ENCODE data around the gene XKR3.

DNA sequence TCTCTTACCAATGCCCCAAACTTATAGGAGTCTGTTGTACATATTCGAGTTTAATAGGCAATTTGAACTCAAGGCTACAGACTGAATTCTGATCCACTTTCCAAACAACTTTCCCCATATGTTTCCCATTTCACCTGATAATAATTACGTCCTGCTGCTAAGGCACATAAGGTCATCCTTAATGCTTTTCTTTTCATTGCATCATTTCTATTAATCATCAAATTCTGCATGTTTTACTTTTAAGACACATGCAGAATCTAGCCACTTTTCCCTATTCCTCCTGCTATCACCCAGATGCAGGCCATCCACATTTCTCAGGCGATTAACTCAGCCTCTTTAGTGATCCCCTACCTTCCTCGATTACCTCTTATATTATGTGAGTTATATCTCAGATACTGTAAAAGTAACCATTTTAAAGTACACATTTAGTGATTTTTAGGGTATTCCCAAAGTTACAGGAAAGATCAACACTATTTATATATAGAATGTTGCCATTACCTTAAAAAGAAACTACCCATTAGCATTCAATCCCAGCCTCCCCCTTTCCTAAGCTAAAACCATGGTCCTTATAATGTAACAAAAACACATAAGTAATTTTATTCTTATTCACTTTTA is 14.9 kb downstream of the XKR3 start:
- TF ChIP-seq, protein P1, sequence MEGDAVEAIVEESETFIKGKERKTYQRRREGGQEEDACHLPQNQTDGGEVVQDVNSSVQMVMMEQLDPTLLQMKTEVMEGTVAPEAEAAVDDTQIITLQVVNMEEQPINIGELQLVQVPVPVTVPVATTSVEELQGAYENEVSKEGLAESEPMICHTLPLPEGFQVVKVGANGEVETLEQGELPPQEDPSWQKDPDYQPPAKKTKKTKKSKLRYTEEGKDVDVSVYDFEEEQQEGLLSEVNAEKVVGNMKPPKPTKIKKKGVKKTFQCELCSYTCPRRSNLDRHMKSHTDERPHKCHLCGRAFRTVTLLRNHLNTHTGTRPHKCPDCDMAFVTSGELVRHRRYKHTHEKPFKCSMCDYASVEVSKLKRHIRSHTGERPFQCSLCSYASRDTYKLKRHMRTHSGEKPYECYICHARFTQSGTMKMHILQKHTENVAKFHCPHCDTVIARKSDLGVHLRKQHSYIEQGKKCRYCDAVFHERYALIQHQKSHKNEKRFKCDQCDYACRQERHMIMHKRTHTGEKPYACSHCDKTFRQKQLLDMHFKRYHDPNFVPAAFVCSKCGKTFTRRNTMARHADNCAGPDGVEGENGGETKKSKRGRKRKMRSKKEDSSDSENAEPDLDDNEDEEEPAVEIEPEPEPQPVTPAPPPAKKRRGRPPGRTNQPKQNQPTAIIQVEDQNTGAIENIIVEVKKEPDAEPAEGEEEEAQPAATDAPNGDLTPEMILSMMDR (IDR thresholded peaks at IDR 0.05 in 8 of 11, conservative IDR thresholded peaks at IDR 0.05 in 3 of 11), result no peak
- TF ChIP-seq POLR2A (IDR thresholded peaks at IDR 0.05) (no peak), POLR2AphosphoS5 (IDR thresholded peaks at IDR 0.05) (no peak)
